HEK293 (cell line): ENCODE measurements around the gene MPV17L2.

Experiments used
- MEIS1 ChIP-seq: sonication (generic); formaldehyde crosslinking; IDR thresholded peaks from 2 replicates; pipeline ENCODE4 v1.8.1; 2022; ENCODE audit warnings: missing genetic modification reagents, mild to moderate bottlenecking, borderline replicate concordance
- ZBTB20 ChIP-seq: fragments of 450-650 bp; formaldehyde crosslinking; IDR thresholded peaks from 2 replicates; pipeline ENCODE4 v1.5.1; 2016; ENCODE audit warnings: missing biosample characterization, missing genetic modification characterization
- ZNF114 ChIP-seq: fragments of 450-650 bp; formaldehyde crosslinking; IDR thresholded peaks from 2 replicates; pipeline ENCODE4 v1.5.0; 2017; ENCODE audit warnings: missing biosample characterization, missing genetic modification characterization
- ZNF558 ChIP-seq: fragments of 450-650 bp; formaldehyde crosslinking; IDR thresholded peaks from 2 replicates; pipeline ENCODE4 v1.5.1; 2016; ENCODE audit warnings: missing biosample characterization, missing genetic modification characterization
- ZNF623 ChIP-seq: fragments of 450-650 bp; formaldehyde crosslinking; IDR thresholded peaks from 2 replicates; pipeline ENCODE4 v1.5.1; 2016; ENCODE audit warnings: missing biosample characterization, missing genetic modification characterization
- ZNF76 ChIP-seq: fragments of 450-650 bp; formaldehyde crosslinking; IDR thresholded peaks from 2 replicates; pipeline ENCODE4; 2016; ENCODE audit warnings: low read depth, missing biosample characterization, missing genetic modification characterization, borderline replicate concordance
- ZSCAN23 ChIP-seq: fragments of 450-650 bp; formaldehyde crosslinking; IDR thresholded peaks from 2 replicates; pipeline ENCODE4 v1.5.1; 2016; ENCODE audit warnings: missing biosample characterization, missing genetic modification characterization
- TF ChIP-seq, protein P1 (sequence below): fragments of 450-650 bp; formaldehyde crosslinking; IDR thresholded peaks from 2 replicates; pipeline ENCODE4 v1.5.1; 2016; ENCODE audit warnings: missing biosample characterization, missing genetic modification characterization
- TF ChIP-seq, protein P2 (sequence below): fragments of 450-650 bp; formaldehyde crosslinking; IDR thresholded peaks from 2 replicates; pipeline ENCODE4 v1.5.1; 2017; ENCODE audit warnings: missing biosample characterization, missing genetic modification characterization
- TF ChIP-seq, protein P3 (sequence below): fragments of 450-650 bp; formaldehyde crosslinking; IDR thresholded peaks from 2 replicates; pipeline ENCODE4 v1.5.1; 2016; ENCODE audit warnings: missing biosample characterization, missing genetic modification characterization
- TF ChIP-seq, protein P4 (sequence below): fragments of 450-650 bp; formaldehyde crosslinking; IDR thresholded peaks from 2 replicates; pipeline ENCODE4 v1.5.1; 2016; ENCODE audit warnings: missing biosample characterization, missing genetic modification characterization
- TF ChIP-seq, protein P5 (sequence below): fragments of 450-650 bp; formaldehyde crosslinking; IDR thresholded peaks from 2 replicates; pipeline ENCODE4 v1.5.1; 2016; ENCODE audit warnings: missing biosample characterization, missing genetic modification characterization
- TF ChIP-seq, protein P6 (sequence below): fragments of 450-650 bp; formaldehyde crosslinking; IDR thresholded peaks from 2 replicates; pipeline ENCODE4 v1.5.1; 2016; ENCODE audit warnings: missing biosample characterization, missing genetic modification characterization
- TF ChIP-seq, protein P7 (sequence below): fragments of 450-650 bp; formaldehyde crosslinking; IDR thresholded peaks from 2 replicates; pipeline ENCODE4 v1.5.1; 2016; ENCODE audit warnings: missing biosample characterization, missing genetic modification characterization
- TF ChIP-seq, protein P8 (sequence below): fragments of 450-650 bp; formaldehyde crosslinking; conservative IDR thresholded peaks from 2 replicates; pipeline ENCODE4 v1.5.1; 2016; ENCODE audit warnings: low read depth, missing biosample characterization, missing genetic modification characterization
- TF ChIP-seq, protein P9 (sequence below): fragments of 450-650 bp; IDR thresholded peaks from 2 replicates; pipeline ENCODE4 v1.5.1; 2018; ENCODE audit warnings: missing biosample characterization, mild to moderate bottlenecking, missing genetic modification characterization

MPV17L2 gene

DNA sequence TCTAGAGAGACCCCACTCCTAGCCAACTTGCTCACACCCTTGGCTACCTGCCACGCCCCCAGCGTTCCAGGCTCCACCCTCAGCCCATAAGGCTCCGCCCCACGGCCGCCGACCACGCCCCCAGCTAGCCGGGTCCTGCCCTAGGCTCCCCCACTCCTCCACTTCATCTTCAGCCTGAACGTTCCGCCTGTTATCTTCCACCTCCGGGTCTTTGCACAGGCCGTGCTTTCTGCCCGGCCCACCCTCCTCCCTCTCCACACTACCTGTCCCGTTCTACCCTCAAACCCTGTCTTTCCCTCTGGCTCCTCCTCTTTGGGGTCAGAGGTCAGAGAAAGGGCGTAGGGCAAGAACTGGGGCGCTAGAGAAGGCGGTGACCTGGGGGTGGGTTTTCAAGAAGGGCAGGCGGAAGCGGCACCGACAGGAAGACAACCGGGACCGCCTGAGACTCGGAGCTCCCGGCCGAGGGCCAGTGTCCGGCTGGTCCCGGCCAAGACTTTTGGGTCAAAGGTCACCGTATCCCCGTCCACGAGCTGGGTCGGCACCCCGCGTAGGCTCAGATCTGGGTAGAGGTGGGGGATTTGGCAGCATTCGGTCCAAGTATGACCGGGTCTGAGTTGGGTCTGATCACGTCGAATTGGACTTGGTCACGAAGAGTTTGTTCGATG, 31.0 kb downstream of the MPV17L2 start (continued):
- TF ChIP-seq, protein P1, sequence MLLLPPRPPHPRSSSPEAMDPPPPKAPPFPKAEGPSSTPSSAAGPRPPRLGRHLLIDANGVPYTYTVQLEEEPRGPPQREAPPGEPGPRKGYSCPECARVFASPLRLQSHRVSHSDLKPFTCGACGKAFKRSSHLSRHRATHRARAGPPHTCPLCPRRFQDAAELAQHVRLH (tag by site-specific recombination) = peak; percentile 85
- TF ChIP-seq ZBTB20 (tag by site-specific recombination) (no peak), ZNF623 (peak; percentile 96), ZNF558 (tag by site-specific recombination) (no peak), ZNF114 (tag by site-specific recombination) (no peak), ZSCAN23 (tag by site-specific recombination) (no peak), ZNF76 (tag by site-specific recombination) (peak; percentile 59; the same call in 1 of the 2 replicates), MEIS1 (CRISPR knock-in tag) (no peak)
- TF ChIP-seq, protein P2, sequence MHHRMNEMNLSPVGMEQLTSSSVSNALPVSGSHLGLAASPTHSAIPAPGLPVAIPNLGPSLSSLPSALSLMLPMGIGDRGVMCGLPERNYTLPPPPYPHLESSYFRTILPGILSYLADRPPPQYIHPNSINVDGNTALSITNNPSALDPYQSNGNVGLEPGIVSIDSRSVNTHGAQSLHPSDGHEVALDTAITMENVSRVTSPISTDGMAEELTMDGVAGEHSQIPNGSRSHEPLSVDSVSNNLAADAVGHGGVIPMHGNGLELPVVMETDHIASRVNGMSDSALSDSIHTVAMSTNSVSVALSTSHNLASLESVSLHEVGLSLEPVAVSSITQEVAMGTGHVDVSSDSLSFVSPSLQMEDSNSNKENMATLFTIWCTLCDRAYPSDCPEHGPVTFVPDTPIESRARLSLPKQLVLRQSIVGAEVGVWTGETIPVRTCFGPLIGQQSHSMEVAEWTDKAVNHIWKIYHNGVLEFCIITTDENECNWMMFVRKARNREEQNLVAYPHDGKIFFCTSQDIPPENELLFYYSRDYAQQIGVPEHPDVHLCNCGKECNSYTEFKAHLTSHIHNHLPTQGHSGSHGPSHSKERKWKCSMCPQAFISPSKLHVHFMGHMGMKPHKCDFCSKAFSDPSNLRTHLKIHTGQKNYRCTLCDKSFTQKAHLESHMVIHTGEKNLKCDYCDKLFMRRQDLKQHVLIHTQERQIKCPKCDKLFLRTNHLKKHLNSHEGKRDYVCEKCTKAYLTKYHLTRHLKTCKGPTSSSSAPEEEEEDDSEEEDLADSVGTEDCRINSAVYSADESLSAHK = no peak
- TF ChIP-seq, protein P3, sequence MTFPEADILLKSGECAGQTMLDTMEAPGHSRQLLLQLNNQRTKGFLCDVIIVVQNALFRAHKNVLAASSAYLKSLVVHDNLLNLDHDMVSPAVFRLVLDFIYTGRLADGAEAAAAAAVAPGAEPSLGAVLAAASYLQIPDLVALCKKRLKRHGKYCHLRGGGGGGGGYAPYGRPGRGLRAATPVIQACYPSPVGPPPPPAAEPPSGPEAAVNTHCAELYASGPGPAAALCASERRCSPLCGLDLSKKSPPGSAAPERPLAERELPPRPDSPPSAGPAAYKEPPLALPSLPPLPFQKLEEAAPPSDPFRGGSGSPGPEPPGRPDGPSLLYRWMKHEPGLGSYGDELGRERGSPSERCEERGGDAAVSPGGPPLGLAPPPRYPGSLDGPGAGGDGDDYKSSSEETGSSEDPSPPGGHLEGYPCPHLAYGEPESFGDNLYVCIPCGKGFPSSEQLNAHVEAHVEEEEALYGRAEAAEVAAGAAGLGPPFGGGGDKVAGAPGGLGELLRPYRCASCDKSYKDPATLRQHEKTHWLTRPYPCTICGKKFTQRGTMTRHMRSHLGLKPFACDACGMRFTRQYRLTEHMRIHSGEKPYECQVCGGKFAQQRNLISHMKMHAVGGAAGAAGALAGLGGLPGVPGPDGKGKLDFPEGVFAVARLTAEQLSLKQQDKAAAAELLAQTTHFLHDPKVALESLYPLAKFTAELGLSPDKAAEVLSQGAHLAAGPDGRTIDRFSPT = peak; percentile 56; the same call in 1 of the 2 replicates
- TF ChIP-seq, protein P4, sequence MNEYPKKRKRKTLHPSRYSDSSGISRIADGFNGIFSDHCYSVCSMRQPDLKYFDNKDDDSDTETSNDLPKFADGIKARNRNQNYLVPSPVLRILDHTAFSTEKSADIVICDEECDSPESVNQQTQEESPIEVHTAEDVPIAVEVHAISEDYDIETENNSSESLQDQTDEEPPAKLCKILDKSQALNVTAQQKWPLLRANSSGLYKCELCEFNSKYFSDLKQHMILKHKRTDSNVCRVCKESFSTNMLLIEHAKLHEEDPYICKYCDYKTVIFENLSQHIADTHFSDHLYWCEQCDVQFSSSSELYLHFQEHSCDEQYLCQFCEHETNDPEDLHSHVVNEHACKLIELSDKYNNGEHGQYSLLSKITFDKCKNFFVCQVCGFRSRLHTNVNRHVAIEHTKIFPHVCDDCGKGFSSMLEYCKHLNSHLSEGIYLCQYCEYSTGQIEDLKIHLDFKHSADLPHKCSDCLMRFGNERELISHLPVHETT (tag by site-specific recombination) = no peak
- TF ChIP-seq, protein P5, sequence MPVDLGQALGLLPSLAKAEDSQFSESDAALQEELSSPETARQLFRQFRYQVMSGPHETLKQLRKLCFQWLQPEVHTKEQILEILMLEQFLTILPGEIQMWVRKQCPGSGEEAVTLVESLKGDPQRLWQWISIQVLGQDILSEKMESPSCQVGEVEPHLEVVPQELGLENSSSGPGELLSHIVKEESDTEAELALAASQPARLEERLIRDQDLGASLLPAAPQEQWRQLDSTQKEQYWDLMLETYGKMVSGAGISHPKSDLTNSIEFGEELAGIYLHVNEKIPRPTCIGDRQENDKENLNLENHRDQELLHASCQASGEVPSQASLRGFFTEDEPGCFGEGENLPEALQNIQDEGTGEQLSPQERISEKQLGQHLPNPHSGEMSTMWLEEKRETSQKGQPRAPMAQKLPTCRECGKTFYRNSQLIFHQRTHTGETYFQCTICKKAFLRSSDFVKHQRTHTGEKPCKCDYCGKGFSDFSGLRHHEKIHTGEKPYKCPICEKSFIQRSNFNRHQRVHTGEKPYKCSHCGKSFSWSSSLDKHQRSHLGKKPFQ (tag by site-specific recombination) = no peak
- TF ChIP-seq, protein P6, sequence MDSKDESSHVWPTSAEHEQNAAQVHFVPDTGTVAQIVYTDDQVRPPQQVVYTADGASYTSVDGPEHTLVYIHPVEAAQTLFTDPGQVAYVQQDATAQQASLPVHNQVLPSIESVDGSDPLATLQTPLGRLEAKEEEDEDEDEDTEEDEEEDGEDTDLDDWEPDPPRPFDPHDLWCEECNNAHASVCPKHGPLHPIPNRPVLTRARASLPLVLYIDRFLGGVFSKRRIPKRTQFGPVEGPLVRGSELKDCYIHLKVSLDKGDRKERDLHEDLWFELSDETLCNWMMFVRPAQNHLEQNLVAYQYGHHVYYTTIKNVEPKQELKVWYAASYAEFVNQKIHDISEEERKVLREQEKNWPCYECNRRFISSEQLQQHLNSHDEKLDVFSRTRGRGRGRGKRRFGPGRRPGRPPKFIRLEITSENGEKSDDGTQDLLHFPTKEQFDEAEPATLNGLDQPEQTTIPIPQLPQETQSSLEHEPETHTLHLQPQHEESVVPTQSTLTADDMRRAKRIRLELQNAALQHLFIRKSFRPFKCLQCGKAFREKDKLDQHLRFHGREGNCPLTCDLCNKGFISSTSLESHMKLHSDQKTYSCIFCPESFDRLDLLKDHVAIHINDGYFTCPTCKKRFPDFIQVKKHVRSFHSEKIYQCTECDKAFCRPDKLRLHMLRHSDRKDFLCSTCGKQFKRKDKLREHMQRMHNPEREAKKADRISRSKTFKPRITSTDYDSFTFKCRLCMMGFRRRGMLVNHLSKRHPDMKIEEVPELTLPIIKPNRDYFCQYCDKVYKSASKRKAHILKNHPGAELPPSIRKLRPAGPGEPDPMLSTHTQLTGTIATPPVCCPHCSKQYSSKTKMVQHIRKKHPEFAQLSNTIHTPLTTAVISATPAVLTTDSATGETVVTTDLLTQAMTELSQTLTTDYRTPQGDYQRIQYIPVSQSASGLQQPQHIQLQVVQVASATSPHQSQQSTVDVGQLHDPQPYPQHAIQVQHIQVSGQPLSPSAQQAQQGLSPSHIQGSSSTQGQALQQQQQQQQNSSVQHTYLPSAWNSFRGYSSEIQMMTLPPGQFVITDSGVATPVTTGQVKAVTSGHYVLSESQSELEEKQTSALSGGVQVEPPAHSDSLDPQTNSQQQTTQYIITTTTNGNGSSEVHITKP (tag by site-specific recombination) = peak; percentile 81
- TF ChIP-seq, protein P7, sequence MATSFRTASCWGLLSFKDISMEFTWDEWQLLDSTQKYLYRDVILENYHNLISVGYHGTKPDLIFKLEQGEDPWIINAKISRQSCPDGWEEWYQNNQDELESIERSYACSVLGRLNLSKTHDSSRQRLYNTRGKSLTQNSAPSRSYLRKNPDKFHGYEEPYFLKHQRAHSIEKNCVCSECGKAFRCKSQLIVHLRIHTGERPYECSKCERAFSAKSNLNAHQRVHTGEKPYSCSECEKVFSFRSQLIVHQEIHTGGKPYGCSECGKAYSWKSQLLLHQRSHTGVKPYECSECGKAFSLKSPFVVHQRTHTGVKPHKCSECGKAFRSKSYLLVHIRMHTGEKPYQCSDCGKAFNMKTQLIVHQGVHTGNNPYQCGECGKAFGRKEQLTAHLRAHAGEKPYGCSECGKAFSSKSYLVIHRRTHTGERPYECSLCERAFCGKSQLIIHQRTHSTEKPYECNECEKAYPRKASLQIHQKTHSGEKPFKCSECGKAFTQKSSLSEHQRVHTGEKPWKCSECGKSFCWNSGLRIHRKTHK (tag by site-specific recombination) = no peak
- TF ChIP-seq, protein P8, sequence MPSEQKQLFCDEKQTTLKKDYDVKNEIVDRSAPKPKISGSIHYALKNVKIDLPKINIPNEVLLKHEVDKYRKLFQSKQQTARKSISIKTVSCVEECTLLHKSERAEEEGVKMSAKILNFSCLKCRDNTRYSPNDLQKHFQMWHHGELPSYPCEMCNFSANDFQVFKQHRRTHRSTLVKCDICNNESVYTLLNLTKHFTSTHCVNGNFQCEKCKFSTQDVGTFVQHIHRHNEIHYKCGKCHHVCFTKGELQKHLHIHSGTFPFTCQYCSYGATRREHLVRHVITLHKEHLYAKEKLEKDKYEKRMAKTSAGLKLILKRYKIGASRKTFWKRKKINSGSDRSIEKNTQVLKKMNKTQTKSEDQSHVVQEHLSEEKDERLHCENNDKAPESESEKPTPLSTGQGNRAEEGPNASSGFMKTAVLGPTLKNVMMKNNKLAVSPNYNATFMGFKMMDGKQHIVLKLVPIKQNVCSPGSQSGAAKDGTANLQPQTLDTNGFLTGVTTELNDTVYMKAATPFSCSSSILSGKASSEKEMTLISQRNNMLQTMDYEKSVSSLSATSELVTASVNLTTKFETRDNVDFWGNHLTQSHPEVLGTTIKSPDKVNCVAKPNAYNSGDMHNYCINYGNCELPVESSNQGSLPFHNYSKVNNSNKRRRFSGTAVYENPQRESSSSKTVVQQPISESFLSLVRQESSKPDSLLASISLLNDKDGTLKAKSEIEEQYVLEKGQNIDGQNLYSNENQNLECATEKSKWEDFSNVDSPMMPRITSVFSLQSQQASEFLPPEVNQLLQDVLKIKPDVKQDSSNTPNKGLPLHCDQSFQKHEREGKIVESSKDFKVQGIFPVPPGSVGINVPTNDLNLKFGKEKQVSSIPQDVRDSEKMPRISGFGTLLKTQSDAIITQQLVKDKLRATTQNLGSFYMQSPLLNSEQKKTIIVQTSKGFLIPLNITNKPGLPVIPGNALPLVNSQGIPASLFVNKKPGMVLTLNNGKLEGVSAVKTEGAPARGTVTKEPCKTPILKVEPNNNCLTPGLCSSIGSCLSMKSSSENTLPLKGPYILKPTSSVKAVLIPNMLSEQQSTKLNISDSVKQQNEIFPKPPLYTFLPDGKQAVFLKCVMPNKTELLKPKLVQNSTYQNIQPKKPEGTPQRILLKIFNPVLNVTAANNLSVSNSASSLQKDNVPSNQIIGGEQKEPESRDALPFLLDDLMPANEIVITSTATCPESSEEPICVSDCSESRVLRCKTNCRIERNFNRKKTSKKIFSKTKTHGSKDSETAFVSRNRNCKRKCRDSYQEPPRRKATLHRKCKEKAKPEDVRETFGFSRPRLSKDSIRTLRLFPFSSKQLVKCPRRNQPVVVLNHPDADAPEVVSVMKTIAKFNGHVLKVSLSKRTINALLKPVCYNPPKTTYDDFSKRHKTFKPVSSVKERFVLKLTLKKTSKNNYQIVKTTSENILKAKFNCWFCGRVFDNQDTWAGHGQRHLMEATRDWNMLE (tag by site-specific recombination) = no peak
- TF ChIP-seq, protein P9, sequence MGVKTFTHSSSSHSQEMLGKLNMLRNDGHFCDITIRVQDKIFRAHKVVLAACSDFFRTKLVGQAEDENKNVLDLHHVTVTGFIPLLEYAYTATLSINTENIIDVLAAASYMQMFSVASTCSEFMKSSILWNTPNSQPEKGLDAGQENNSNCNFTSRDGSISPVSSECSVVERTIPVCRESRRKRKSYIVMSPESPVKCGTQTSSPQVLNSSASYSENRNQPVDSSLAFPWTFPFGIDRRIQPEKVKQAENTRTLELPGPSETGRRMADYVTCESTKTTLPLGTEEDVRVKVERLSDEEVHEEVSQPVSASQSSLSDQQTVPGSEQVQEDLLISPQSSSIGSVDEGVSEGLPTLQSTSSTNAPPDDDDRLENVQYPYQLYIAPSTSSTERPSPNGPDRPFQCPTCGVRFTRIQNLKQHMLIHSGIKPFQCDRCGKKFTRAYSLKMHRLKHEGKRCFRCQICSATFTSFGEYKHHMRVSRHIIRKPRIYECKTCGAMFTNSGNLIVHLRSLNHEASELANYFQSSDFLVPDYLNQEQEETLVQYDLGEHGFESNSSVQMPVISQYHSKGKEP (tag by site-specific recombination) = no peak
